Mesothelial cell of epicardium (in vitro differentiated cells): ENCODE results near the gene VPS51. TPM values are rescaled to one million over a fixed set of nuclear protein-coding genes. Genes with fewer than 3 reads are reported as not detected.

ENCODE experiments used
- DNase-seq, 2 experiments: peaks; one replicate each; pipeline ENCODE4 v3.0.0; 2021; ENCODE audit warnings: low spot score in 2 of 2; ENCODE audit not compliant: unreplicated experiment in 2 of 2
- H3K27ac Mint-ChIP-seq: 2 replicates; pipeline ENCODE4 v1.8.0; 2021; ENCODE audit warnings: mixed read lengths
- H3K27me3 Mint-ChIP-seq: 2 replicates; pipeline ENCODE4 v1.8.0; 2021; ENCODE audit warnings: low read depth, mixed read lengths
- H3K36me3 Mint-ChIP-seq: 2 replicates; pipeline ENCODE4 v1.8.0; 2021; ENCODE audit warnings: mixed read lengths
- H3K4me1 Mint-ChIP-seq: 2 replicates; pipeline ENCODE4 v1.8.0; 2021; ENCODE audit warnings: mixed read lengths
- H3K4me3 Mint-ChIP-seq: 2 replicates; pipeline ENCODE4 v1.8.0; 2021; ENCODE audit warnings: mild to moderate bottlenecking, moderate library complexity, mixed read lengths
- H3K9me3 Mint-ChIP-seq: 2 replicates; pipeline ENCODE4 v1.8.0; 2021; ENCODE audit warnings: mixed read lengths
- total RNA-seq: library from RNA; stranded (reverse); gene quantifications from 3 replicates; pipeline ENCODE4 v1.2.1, GENCODE V29; 2021
- TF ChIP-seq, protein P1 (sequence below): fragments of 200-600 bp; sonication (generic); IDR thresholded peaks from one replicate; pipeline ENCODE4 v1.5.0; 2021; ENCODE audit warnings: antibody characterized with exemption; ENCODE audit not compliant: unreplicated experiment

The VPS51 gene
- total RNA-seq, 1 donor from 2014 or later, result 113 TPM

DNA sequence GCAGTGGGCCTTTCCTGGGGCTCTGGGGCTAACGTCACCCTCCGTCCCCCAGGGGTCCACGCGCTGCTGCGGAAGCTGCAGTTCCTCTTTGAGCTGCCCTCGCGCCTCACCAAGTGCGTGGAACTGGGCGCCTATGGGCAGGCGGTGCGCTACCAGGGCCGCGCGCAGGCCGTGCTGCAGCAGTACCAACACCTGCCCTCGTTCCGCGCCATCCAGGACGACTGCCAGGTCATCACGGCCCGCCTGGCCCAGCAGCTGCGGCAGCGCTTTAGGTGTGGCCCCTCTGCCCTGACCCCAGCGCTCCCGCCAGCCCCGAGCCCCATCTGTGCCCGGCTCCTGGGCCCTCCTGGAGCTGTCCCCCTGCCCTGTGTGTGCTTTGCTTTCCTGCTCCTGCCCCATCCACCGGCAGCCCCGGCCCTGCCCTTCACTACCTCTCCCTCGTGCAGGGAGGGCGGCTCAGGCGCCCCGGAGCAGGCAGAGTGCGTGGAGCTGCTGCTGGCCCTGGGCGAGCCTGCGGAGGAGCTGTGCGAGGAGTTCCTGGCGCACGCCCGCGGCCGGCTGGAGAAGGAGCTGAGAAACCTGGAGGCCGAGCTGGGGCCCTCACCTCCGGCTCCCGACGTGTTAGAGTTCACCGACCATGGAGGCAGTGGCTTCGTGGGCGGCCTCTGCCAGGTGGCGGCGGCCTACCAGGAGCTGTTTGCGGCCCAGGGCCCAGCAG is 11.9 kb downstream of the VPS51 start:
- Mint-ChIP-seq H3K4me3 (no peak overlapping the region), H3K36me3 (no peaks in the 10 kb centered on the region), H3K9me3 (no peaks in the 10 kb centered on the region), H3K4me1 (peaks cover 18% of the 10 kb centered on the region), H3K27me3 (peaks cover 2% of the 10 kb centered on the region), H3K27ac (no peak overlapping the region)
- no peak for DNase-seq
- TF ChIP-seq, protein P1, sequence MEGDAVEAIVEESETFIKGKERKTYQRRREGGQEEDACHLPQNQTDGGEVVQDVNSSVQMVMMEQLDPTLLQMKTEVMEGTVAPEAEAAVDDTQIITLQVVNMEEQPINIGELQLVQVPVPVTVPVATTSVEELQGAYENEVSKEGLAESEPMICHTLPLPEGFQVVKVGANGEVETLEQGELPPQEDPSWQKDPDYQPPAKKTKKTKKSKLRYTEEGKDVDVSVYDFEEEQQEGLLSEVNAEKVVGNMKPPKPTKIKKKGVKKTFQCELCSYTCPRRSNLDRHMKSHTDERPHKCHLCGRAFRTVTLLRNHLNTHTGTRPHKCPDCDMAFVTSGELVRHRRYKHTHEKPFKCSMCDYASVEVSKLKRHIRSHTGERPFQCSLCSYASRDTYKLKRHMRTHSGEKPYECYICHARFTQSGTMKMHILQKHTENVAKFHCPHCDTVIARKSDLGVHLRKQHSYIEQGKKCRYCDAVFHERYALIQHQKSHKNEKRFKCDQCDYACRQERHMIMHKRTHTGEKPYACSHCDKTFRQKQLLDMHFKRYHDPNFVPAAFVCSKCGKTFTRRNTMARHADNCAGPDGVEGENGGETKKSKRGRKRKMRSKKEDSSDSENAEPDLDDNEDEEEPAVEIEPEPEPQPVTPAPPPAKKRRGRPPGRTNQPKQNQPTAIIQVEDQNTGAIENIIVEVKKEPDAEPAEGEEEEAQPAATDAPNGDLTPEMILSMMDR, result no peak

DNA sequence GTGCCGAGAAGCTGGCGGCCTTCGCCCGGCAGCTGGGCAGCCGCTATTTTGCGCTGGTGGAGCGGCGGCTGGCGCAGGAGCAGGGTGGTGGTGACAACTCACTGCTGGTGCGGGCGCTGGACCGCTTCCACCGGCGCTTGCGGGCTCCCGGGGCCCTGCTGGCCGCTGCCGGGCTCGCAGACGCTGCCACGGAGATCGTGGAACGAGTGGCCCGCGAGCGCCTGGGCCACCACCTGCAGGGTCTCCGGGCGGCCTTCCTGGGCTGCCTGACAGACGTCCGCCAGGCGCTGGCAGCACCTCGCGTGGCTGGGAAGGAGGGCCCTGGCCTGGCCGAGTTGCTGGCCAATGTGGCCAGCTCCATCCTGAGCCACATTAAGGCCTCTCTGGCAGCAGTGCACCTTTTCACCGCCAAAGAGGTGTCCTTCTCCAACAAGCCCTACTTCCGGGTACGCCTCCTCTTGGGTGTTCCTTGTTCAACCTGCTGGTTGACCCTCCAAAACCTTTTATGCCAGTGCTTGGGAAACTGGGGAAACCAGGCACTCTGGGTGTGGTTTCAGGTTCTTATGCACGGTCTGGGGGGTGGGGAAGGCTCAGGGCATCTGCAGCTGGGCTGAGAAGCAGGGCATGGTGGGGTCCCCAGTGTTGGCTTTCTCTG is 12.6 kb downstream of the VPS51 start:
- Mint-ChIP-seq H3K27ac (no peak overlapping the region), H3K27me3 (peaks cover 2% of the 10 kb centered on the region), H3K36me3 (no peaks in the 10 kb centered on the region), H3K4me3 (no peak overlapping the region), H3K4me1 (peaks cover 24% of the 10 kb centered on the region), H3K9me3 (no peaks in the 10 kb centered on the region)
- no peak for DNase-seq
- TF ChIP-seq, protein P1, result no peak

DNA sequence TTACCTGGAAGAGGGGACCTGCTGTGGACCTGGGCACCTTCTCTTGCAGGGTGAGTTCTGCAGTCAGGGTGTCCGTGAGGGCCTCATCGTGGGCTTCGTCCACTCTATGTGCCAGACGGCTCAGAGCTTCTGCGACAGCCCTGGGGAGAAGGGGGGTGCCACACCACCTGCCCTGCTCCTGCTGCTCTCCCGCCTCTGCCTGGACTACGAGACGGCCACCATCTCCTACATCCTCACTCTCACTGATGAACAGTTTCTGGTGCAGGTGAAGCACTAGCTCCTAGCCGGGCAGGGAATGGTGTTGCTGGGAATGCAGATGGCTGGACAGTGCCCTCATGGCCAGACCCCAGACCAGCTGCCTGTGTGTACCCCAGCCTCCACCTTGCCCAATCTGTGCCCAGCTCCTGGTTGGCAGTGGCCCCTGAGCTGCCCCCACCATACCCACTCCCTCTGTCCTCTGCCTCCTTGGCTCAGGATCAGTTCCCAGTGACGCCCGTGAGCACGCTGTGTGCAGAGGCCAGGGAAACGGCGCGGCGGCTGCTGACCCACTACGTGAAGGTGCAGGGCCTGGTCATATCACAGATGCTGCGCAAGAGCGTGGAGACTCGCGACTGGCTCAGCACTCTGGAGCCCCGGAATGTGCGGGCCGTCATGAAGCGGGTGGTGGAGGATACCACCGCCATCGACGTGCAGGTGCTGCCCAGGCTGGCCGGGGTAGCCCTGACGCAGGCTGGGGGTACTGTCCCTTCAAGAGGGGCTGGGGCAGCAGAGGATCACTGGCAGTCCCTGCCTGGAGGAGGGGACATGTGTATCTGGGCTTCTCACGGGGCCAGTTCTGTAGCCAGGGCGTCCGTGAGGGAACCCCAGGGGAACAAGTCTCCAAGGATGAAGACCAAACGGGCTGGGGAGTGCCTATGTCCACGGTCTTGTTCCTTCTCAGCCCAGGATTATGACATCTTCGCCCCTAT is 13.5 kb downstream of the VPS51 start:
- Mint-ChIP-seq H3K36me3 (no peaks in the 10 kb centered on the region), H3K9me3 (no peaks in the 10 kb centered on the region), H3K27me3 (peaks cover 2% of the 10 kb centered on the region), H3K4me1 (peaks cover 31% of the 10 kb centered on the region), H3K4me3 (no peak overlapping the region), H3K27ac (no peak overlapping the region)
- no peak for DNase-seq
- TF ChIP-seq, protein P1, result no peak

DNA sequence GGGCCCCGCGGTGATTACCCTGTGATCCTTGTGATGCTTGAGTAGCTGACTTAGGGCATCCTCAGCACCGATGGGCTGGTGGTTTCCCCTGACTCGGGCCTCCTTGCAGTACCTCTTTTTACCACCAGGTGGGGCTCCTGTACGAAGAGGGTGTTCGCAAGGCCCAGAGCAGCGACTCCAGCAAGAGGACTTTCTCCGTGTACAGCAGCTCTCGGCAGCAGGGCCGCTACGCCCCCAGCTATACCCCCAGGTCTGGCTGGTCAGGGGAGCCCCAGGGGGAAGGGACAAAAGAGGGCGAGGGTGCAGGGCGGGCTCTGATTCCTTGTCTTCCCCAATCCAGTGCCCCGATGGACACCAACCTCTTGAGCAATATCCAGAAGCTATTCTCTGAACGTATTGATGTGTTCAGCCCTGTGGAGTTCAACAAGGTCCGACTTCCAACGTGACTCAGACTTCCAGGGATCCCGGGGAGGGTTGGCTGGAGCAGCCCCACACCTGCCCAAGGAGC is 14.4 kb downstream of the VPS51 start:
- peak overlapping the region; percentile 12 for H3K27ac Mint-ChIP-seq
- H3K4me1 Mint-ChIP-seq, result peaks cover 31% of the 10 kb centered on the region
- no peaks in the 10 kb centered on the region for H3K36me3 Mint-ChIP-seq
- no peak overlapping the region for H3K4me3 Mint-ChIP-seq
- TF ChIP-seq, protein P1, result peak; percentile 100
- peaks cover 2% of the 10 kb centered on the region for H3K27me3 Mint-ChIP-seq
- DNase-seq, result peak; percentile 81 to 98
- H3K9me3 Mint-ChIP-seq, result no peaks in the 10 kb centered on the region

DNA sequence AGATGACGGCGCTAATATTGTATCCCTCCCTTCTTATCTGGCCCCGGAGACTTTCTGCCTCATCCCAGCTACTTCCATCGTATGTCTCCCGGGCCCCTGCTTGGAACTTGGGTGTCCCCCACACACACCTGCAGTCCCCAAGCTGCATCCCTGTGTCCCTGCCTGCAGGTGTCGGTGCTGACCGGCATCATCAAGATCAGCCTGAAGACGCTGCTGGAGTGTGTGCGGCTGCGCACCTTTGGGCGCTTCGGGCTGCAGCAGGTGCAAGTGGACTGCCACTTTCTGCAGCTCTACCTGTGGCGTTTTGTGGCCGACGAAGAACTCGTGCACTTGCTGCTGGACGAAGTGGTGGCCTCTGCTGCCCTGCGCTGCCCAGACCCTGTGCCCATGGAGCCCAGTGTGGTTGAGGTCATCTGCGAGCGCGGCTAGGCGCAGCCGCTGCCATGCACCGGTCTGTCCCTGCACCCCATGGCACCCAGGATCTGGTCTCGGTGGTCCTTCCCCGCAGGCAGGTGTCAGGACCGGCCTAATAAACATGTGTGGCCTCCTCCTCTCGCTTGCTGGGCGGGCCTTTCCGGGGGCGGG is 15.2 kb downstream of the VPS51 start:
- Mint-ChIP-seq H3K27ac (peak overlapping the region; percentile 93), H3K27me3 (peaks cover 2% of the 10 kb centered on the region), H3K4me1 (peaks cover 31% of the 10 kb centered on the region), H3K4me3 (peak overlapping the region; percentile 95), H3K9me3 (no peaks in the 10 kb centered on the region), H3K36me3 (no peaks in the 10 kb centered on the region)
- TF ChIP-seq, protein P1, result no peak
- DNase-seq, result no peak
